Activated CD4-positive, CD25-positive, alpha-beta regulatory T cell treated with anti-CD3 and anti-CD28 coated beads, Interleukin-2, amount 50 U/mL, for 72 hours (primary cell): Measurements from ENCODE around the gene MRPS18A.

Experiments used
- DNase-seq: peaks from one replicate; pipeline ENCODE4 v3.0.0; 2021

The MRPS18A gene

DNA sequence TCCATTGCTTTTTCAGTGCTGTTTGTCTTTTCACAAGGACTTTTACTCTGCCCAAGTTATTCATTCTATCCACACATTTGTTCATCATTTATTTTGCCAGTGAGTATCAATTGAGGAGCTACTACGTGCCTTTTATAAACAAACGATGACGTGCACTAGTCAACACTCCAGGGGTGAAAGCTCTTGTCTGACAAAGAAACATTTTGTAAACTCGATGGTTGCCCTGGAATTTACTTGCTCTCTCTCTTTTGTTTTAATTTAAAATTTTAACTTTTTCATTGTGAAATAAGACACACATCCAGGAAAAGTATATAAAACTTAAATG is 8.3 kb upstream of the MRPS18A start:
- DNase-seq = no peak

DNA sequence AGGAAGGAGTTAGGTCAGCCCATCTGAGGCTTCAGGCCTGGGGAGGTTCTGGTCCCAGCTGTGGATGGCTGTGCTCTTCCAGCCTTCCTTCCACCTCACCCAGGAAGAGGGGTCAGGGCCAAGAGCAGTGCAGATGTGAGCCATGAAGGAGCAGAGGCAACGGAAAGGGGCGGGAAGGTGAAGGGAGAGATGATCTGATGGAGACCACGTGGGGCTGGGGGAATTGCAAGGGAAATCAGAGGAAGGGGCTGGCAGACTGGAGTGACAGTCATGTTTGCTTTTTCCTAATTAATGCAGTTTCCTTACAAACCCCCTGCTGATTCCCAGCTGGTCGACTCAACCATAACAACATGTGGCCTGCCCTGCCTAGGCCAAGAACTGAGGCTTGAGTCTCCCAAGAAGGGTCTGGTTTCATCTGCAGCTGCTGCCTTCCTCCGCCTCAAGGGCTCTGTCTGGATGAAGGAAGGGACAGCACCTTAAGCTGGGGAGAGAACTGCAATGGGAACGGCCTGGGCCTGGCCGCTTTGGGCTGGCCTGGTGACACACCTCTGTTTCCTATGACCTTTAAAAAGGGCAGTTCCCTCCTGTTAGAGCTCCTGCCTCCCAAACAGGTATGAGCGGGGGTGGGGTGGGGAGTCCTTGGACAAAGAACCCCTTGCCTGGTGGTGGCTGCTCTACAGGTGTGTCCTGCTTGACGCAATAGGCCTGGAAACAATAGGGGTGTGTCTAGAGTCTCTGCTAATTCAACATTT is 7.8 kb upstream of the MRPS18A start:
- no peak for DNase-seq

GRCh38 chr6:43689421-43689820 is 1.8 kb upstream of the MRPS18A start:
- no peak for DNase-seq

DNA sequence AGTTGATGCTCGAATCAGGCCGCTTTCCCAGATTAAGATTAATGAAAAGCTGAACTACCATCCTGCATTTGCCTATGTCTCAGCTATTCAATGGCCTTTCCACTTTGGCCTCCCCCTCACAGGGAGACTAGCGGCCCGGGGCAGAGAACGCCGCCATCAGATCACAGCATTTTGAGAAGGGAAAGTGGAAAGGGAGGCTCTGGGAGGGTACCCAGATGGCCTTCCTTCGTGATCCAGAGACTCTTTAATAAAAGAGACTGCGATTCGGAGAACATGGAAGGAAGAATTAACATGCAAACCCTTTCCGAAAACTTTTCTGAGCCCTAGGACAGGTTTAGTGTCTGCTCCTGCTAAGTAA is 533 bp downstream of the MRPS18A start:
- DNase-seq = no peak

DNA sequence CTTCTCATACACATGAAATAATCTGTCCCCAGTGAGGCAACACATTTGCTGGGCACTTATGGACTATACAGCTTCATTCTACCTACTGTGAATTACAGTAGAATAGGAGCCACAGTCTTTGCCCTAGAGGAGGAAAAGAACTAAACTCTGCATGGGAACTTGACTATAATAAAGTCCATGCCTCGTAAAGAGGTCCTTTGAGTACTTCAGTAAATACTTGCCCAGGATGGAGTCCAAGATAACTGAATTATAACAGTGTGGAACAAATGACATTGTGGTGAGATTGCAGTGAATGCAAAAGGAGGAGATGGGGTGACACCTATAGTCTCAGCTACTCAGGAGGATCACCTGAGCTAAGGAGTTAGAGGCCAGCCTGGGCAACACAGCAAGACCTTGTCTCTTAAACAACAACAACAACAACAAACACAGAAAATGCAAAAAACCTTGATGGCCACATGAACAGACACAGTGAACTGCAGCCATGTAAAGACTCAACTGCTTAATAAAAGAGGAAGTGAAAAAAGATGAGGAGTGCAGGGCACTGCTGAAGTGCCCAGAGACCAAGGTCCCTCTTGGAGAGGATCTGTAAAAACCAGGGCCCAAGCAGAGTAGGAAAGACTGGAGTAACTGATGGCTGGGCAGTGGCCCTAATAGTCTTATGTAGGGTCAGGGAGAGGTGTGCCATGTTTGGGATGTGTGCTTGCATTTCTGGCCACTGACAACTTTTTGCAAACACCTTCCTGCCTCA is 3.7 kb downstream of the MRPS18A start:
- DNase-seq = no peak

DNA sequence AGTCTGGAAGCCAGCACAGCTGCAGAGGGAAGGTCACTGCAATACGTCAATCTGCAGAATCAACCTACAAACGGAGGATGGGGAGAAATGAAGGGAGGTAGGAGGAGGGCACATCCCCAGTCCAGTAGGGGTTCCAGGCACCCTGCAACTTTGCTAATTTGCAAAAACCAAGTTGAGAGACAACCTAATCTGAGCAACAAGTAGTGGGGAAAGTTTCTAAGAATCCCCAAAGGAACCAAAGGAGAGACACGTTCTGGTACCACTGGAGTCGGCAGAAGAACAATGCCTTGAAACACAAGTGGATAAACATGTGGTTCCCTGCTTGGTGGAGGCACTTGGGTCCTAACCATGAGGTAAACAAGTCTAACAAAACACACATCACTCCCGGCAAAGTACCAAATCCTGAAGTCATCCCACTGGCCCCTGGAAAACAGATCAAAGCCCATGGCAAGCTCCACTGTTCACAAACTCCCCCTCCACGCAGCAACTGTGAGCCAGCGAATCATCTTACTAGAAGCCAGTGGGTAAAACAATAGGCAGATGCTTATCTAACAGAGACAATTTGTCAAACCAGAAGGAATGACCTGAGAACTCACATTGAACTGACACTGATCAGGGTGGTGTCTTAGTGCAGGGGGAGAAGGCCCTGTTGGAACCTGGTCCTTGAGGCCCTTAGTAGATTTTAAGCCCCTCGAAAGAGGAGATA is 4.7 kb downstream of the MRPS18A start:
- no peak for DNase-seq

- no peak for DNase-seq
Observed at GRCh38 chr6:43681303-43681702, 6.3 kb downstream of the MRPS18A start.

GRCh38 chr6:43680308-43681200 is 7.0 kb downstream of the MRPS18A start:
- no peak for DNase-seq

GRCh38 chr6:43679057-43679456 is 8.5 kb downstream of the MRPS18A start:
- no peak for DNase-seq

DNA sequence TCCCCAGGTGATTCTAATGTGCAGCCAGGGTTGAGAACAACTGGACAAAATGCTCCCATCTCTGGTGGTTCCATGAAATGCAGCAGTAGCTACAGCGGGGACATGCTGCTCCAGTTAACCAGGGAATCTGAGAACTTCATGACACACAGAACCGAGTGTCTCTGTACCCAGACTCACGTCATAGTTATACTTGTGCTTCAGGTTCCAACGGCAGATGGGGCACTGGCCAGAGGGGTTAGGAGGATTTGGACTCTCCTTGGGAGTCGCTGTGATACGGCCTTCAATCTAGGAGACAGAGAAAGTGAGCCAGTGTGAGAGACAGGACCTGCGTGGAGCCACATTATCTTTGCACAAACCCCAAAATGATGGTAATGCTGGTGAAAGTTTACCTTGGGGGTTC is 9.2 kb downstream of the MRPS18A start:
- DNase-seq = no peak

DNA sequence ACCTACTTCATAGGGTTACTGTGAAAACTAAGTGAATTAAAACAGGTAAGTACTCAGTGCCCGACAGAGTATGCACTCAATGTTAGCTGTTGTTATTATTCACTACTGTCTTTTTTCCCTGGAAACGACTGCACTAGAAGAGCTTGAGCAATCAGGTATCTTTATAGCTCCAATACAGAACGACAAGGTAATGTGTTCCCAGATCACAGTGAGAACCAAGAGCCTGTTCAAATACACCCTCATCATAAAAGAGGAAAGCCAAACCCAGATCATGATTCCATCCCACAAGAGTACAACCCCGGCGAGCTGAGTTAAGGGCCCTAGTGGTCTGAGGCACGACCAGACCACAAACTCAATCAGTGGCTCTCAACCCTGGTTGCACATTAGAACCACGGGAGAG is 9.8 kb downstream of the MRPS18A start:
- DNase-seq = no peak

GRCh38 chr6:43676962-43677606 is 10.5 kb downstream of the MRPS18A start:
- no peak for DNase-seq

- no peak for DNase-seq
Observed at GRCh38 chr6:43674921-43675320, 12.7 kb downstream of the MRPS18A start.

GRCh38 chr6:43674291-43674690 is 13.3 kb downstream of the MRPS18A start:
- DNase-seq = no peak

DNA sequence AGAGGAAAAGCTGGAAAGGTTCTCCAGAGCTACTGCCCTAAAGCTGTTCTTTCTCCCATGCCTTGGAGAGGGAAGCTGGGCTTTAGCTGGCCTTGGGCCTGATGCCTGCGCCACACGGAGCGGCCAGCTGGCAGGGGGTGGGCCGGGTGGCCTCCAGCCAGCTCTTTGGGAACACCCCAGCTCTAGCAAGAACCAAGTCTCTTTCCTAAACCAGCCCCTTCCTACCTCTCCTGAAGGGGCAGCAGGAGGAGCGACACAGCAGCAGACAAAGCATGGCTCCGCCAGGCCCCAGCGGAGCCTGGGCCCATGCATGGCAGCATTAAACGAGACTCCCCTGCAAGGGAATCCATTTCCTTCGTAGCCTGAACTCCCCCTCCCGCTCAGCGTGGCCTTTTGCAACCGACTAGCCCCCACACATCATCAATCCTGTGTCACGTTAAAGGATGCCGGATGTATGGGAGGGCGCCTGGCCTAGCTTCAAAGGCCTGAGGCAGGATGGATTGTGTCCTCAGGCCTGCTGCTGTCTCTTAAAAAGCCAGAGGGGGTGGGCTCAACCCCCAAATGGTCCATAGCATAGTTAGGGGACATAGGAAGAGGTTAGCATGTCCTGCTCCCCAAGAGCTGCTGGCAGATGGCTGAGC is 14.0 kb downstream of the MRPS18A start:
- DNase-seq = no peak

GRCh38 chr6:43671801-43672690 is 15.5 kb downstream of the MRPS18A start:
- no peak for DNase-seq

GRCh38 chr6:43671011-43671800 is 16.4 kb downstream of the MRPS18A start:
- DNase-seq = no peak

DNA sequence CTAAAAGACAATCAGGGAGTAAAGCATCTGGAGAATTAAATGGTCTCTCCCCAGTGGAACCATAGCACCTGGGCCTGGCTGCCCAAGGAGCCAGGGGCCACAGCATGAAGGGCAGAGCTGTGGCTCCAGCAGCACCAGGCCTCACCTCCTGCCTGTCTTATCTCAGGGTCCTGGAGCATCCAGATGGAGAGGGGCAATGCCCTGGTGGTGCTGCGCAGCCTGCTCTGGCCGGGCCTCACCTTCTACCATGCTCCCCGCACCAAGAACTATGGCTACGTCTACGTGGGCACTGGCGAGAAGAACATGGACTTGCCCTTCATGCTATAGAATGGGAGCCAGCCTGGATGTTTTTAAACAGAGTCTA is 17.0 kb downstream of the MRPS18A start:
- DNase-seq = no peak

DNA sequence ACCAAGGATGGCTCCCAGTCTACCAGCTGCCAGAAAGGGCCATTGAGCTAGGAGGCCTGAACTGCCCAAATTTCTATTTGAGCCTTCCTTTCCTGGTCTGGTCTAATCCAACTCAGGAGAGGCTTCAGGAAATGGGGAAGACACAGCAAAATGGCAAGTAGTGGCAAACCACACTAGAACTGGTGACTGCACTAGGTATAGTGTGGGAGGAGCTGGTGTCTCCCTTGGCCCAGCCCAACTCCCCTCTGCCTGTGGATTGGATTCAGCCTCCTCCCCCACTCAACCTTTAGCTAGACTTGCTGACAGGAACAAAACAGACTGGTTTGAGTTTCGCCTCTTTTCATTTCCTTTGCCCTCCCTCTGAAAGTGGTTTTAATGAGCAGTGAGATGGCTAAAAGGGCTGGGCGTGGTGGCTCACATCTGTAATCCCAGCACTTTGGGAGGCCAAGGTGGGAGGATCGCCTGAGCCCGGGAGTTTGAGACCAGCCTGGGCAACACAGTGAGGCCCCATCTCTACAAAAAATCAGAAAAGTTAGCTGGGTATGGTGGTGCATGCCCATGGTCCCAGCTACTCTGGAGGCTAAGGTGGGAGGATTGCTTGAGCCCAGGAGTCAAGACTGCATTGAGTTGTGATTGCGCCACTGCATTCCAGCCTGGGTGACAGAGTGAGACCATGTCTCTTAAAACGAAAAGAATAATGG is 17.5 kb downstream of the MRPS18A start:
- DNase-seq = no peak
